Inferior parietal cortex (tissue), 1 donor: ENCODE results near the gene APH1B.
"Not testable (repeated sequence)": the region's sequence is repeated elsewhere in the genome, so short reads cannot be mapped to it uniquely, and the experiment has no call there.

ENCODE experiments used
- DNase-seq: peaks from one replicate; pipeline ENCODE4 v3.0.0-alpha.2; 2016; ENCODE audit errors: extremely low spot score

APH1B gene

GRCh38 chr15:63331456-63331855, 54.1 kb downstream of the APH1B start:
- DNase-seq, result no peak

DNA sequence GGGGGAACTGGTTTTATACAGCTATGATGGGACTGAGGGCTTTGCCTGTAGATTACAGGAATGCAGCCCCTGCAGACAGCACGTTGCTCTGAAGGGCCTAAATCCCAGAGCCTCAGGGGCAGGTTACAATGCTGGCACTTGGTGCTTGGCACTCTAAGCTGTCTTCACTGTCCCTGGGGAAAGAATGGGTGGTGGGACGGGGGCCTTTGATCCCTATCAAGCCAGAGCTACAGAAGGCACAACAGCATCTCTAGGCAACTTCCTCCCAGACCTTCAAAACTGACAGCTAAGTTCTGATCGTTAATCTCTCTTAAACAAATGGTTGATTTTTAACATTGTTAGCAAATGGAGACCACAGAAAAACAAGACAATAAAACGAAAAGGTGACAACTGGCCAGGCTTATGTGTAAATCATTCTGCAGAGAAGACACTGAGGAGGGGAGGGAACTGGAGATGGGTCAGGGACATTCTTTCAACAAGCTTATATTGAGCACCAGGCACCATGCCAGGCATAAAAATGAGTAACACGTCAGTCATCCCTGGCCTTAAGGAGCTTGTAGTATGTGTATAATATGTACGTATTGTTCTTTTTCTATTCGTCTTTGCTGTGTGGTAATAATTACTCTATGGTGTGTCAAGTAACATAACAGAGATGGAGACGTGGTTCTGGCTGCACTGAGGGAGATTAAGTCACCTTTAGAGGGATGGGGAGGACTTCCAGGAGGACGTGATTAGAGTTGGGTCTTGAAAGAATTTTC, 55.1 kb downstream of the APH1B start:
- DNase-seq, result no peak

- DNase-seq, result no peak
Measured at GRCh38 chr15:63334821-63335220, 57.4 kb downstream of the APH1B start.

GRCh38 chr15:63335543-63336240, 58.3 kb downstream of the APH1B start:
- DNase-seq, result no peak

- no peak for DNase-seq
Measured at GRCh38 chr15:63337046-63337445, 59.6 kb downstream of the APH1B start.

DNA sequence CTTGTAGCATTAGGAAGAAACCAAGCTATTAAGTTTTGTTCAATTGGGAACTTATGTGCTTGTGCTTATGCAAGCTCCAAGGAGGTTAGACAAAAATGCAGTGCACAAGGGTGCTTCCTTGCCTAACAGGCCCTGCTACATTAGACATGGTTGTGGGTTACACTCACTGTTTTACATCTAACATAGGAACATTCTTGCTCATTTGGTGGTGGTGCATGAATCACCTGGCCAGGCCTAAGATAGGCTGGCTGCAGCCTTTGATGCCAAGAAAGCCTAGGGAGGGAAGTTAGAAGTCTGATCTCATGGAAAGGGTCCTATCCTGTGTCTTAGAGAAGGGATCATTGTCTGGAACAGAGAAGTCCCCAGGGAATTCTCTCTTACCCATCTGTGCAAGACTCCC, 60.8 kb downstream of the APH1B start:
- no peak for DNase-seq

DNA sequence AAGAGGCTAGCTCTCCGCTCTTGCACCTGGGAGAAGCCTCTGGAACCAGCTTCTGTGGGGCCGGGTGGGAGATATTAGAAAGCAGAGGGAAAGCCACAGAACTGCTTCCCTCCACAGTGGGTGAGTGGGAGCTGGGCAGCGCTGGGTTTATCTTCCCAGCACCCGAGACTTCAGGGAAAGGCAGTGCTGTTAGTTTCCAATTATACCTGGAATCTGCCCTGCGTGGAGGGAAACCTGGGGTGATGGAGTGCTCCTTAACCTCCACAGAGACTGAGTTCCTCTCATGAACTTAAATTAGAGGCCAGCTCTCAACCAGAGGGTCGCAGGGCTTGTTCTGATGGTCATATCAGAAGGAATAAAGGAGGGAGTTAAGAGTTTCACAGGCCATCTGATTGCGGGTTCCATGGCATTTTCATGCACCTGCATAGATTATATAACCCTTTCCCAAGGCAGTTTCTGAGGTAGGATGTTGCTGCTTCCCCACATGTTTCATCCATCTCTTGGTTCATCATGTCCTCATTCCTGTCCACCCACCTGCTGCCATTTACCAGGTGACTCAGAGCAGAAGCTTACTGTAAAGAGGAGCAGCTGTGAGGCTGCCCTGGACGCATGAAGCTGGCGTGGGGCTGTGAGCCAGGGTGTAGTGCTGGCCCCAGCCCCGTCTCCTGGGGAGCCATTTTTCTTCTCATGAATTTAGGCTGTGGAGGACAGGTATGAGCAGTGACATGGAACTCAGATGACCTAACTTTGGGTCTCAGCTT, 61.8 kb downstream of the APH1B start:
- no peak for DNase-seq

DNA sequence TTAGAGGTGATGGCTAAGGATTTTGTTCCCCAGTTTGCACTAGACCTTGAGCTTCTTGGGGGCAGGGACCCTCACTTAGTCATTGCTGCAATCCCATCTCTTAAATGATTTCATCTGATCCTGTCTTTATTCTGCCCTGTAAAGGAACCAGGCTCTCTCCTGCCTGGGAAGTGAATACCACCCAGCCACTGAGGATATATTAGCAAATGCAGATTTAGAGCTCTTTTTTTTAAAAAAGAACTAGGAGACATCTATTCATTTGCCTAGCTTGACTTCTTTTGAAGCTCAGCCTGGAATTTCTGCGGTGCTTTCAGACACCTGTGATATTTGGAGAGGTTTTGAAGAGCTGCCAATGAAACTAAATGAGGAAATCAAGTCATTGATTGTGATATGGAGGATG, 62.4 kb downstream of the APH1B start:
- DNase-seq, result no peak

DNA sequence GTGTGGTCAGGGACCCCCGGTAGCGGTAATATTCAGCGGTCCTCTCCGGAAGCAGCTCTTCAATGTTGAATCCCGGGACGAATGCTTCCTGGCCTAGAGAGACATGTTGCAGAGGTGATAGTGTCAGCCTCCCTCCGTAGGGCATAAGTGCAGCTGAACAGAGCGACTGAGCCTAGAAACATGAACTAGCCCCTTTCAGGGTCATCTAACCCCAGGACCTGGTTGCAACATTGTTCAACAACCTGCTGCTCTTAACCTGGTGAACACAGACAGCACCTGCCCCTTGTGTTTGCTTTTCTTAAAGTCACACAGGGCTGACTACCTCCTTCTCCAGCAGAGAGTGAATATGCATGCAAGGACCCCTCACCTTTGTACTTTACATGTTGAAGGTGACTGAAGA, 62.9 kb downstream of the APH1B start:
- DNase-seq, result no peak

GRCh38 chr15:63340878-63341277, 63.5 kb downstream of the APH1B start:
- DNase-seq, result no peak

DNA sequence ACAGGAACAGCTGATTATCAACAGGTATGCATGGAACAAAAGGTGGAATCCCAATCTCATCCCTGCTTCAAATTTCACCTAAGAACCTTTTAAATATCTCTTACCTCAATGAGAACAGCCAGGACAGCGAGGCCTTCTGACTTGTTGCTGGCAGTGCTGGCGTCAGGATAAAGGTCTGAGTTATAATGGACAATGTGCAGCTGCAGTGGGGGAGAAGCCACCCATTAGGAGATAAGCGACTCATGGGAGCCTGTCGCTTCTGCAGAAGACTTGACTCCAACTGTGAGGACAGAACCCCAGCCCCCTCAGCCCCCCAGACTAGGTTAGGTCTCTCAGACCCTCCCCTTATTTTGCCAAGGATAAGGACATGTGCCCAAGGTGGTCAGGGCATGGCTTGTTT, 64.5 kb downstream of the APH1B start:
- no peak for DNase-seq

DNA sequence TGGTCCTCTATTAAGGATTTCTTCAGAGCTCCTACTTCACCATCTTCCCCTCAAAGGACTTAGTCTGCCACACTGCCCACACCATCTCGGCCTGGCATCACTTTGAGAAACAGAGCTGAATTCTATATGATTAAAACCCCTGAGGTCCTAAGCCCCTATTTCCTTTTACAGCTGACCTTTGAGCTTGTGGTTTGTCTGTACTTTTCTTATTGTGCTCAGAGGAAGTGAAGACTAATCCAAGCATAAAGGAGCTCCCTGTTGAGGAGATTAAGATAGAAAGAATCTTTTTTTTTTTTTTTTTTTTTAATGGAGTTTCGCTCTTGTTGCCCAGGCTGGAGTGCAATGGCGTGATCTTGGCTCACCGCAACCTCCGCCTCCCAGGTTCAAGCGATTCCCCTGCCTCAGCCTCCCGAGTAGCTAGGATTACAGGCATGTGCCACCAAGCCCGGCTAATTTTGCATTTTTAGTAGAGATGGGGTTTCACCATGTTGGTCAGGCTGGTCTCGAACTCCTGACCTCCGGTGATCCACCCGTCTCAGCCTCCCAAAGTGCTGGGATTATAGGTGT, 65.7 kb downstream of the APH1B start:
- DNase-seq, result not testable (repeated sequence)

DNA sequence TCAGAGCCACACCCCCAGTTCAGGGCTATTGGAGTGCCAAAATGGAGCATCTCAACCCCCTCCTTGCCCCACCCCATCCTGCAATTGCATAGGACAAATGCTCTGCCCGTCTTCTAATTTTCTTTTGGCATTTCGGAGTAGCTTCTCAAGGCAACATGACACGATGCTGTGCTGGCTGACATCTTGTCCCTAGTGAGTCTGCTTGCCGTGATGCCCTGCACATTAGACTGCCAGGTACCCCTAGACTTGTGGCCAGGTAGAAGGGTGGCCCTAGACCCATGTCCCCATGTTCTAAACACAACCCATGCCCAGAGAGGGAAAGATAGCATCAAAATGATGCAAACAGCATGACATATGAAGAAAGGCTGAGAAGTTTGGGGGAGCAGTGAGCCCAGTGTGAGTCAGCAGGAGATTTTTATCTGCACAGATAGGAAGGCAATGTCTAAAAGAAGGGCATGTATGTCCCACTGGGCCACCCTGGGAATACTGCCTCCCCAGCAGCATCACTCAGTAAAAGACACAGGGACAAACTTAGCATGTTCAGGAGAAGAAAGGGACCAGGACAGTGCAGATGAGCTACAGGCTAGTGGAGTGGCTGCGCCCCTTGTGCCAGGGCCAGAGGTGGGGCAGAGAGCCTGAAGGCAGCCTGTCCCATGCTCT, 67.5 kb downstream of the APH1B start:
- DNase-seq, result no peak

DNA sequence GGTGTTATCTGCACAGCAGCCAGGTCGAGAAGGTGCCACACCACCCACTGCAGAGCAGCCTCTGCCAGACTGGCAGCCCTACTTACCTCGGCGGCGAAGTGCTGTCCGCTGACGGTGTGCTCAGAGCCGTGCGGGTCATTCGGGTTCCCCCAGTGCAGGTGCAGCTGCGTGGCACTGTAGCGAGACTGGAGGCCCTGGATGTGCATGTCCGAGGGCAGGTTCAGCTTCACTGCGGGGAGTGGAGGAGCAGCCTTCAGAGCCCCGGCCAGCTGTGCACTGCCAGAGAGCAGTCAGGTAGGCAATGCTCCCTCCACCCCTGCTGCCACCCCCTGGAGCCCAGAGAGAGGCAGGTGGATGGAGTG, 68.0 kb downstream of the APH1B start:
- no peak for DNase-seq

DNA sequence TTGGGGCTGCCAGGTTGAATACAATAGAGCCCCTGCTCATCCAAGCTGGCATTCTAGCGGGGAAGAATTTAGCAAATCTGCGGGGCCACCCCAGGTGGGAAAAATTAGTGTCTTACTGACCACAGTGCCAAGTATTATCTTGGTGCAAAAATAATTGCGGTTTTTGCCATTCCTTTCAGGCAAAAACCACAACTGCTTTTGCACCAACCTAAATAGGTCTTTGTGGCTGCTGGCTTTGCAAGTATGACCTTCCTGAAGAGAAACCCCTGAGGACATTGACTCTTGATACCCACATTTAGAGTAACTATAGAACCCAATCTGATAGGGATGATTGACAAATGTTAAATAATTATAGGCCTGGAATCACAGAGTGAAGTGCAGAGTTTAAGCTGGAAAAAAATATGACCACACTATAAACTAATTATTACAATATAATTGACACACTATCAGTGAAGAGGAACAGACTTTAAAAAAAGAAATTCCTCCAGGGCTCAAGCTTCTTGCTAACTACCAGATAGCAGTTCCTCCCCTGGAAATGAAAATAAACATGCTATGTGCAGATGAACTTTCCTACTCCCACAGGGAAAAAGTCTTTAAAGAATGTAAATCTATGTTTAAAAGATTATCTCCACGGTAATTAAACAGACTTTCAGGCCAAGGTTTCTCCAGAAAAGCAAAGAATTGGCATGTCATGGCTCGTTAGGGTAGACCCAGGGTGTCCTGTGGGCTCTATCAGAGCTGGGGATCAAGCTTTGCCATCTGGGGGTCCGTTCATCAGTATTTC, 69.9 kb downstream of the APH1B start:
- DNase-seq, result no peak

DNA sequence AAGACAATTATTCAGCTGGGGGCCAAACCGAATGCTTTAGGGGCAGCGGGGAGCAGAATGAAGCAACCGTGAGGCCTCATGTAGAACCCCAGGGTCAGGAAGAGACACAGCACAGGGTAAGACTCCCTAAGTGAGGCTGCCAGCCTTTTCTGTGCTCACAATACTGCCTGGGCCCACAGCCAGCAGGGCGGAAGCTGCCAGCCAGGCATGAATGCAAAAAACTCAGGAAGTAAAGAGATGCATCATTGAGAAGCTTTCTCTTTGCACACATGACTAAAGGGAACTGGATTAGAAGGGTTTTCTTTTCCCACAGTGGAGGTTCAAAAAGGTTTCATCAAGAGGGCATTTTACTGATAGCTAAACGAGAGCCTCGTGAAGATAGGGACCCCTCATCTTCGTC, 71.0 kb downstream of the APH1B start:
- peak; percentile 64 for DNase-seq

GRCh38 chr15:63349156-63349555, 71.8 kb downstream of the APH1B start:
- DNase-seq, result no peak

DNA sequence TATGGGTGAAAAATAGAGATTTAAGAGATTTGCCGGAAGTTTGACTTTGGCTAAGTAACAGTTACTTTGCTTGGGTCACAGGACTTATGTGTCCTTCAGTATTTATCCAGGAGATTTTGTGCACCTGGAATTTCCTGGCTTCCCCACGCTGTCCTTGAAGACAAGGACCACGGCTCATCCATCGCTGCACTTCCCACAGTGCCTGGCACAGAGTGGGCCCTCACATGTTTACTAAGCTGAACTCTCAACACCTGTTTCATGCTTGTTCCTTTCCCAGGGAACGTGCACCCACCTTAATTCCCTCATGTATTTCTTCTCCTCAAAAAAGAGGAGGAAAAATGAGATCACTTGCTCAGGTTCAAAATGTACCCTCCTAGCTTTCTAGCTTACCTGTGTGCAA, 72.2 kb downstream of the APH1B start:
- DNase-seq, result no peak

- no peak for DNase-seq
Measured at GRCh38 chr15:63350178-63350621, 72.8 kb downstream of the APH1B start.

DNA sequence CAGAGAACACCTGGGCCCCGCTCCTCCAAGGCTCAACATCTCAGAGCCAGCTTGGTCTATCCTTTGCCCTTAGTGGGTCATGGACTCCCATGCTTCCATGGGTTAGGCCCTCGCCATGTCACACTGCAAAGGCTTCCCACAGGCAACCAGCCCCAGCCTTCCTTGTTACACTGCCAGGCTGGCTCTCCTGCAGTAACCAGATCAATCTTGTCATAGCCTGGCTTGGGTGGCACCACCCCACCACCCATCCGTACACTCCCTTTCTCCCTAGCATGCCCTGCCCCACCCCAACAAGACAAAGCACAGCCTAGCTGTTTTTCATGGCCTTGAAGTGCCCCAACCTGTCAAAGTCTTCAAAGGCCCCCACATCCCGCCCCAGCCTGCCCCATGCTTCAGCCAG, 73.8 kb downstream of the APH1B start:
- DNase-seq, result no peak

GRCh38 chr15:63352808-63353207, 75.4 kb downstream of the APH1B start:
- DNase-seq, result no peak
